Measurements from ENCODE around the gene GNMT.
"Not testable (repeated sequence)": the region's sequence is repeated elsewhere in the genome, so short reads cannot be mapped to it uniquely, and the experiment has no call there.

GNMT gene

GRCh38 chr6:42952389-42952788 is 8.2 kb upstream of the GNMT start:
- Histone ChIP-seq H3K9me3 (ENCODE audit: insufficient read depth, low read length) (no peaks in the 10 kb centered on the region), H2AFZ (ENCODE audit: low read depth, low read length, severe bottlenecking) (no peak overlapping the region), H3K36me3 (ENCODE audit: low read length) (no peaks in the 10 kb centered on the region), H3K9me2 (replicated peaks; ENCODE audit: insufficient read depth, low read length) (no peaks in the 10 kb centered on the region), H3K27me3 (ENCODE audit: low read length) (no peaks in the 10 kb centered on the region), H3K79me2 (ENCODE audit: insufficient read depth, low read length) (no peaks in the 10 kb centered on the region), H3K27ac (ENCODE audit: low read depth, low read length) (no peak overlapping the region), H3F3A (ENCODE audit: insufficient read depth) (no peaks in the 10 kb centered on the region; the same call in 1 of the 2 replicates), H4K20me1 (ENCODE audit: low read depth, low read length) (no peaks in the 10 kb centered on the region), H3K4me3 (ENCODE audit: insufficient read depth, low read length, poor library complexity, severe bottlenecking) (no peak overlapping the region), H3K4me2 (ENCODE audit: low read depth, low read length, poor library complexity, severe bottlenecking) (no peak overlapping the region), H3K9ac (ENCODE audit: low read length) (no peak overlapping the region)
- TF ChIP-seq, protein P1, sequence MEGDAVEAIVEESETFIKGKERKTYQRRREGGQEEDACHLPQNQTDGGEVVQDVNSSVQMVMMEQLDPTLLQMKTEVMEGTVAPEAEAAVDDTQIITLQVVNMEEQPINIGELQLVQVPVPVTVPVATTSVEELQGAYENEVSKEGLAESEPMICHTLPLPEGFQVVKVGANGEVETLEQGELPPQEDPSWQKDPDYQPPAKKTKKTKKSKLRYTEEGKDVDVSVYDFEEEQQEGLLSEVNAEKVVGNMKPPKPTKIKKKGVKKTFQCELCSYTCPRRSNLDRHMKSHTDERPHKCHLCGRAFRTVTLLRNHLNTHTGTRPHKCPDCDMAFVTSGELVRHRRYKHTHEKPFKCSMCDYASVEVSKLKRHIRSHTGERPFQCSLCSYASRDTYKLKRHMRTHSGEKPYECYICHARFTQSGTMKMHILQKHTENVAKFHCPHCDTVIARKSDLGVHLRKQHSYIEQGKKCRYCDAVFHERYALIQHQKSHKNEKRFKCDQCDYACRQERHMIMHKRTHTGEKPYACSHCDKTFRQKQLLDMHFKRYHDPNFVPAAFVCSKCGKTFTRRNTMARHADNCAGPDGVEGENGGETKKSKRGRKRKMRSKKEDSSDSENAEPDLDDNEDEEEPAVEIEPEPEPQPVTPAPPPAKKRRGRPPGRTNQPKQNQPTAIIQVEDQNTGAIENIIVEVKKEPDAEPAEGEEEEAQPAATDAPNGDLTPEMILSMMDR (IDR thresholded peaks at IDR 0.05; ENCODE audit: insufficient read depth, low read length, poor library complexity, severe bottlenecking): no peak
- no peak for TF ChIP-seq EZH2phosphoT487 (conservative IDR thresholded peaks at IDR 0.05; ENCODE audit: low read length)

DNA sequence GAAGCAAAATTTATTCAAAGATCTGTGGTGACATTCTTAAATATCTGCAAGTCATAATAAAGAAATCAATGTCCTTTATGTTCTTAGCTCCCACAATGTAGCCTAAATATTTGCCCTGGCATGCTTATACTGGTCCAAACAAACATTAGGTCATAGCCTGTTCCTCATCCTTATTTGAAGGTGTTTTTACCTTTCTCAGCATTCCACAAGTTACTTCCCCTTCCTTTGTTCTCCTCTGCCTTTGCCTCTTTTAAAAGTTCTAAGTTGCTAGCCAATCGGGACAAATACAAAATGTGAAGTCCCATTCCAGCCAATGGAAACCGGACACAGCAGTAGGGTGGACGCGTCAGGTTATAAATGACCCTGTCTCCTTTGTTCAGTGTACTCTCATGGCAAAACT is 6.1 kb upstream of the GNMT start:
- not testable (repeated sequence) for H3K4me3 ChIP-seq (ENCODE audit: insufficient read depth, low read length, poor library complexity, severe bottlenecking); H3K4me2 ChIP-seq (ENCODE audit: low read depth, low read length, poor library complexity, severe bottlenecking); H3K27me3 ChIP-seq (ENCODE audit: low read length); H3K9me3 ChIP-seq (ENCODE audit: insufficient read depth, low read length); H3K27ac ChIP-seq (ENCODE audit: low read depth, low read length); H3K79me2 ChIP-seq (ENCODE audit: insufficient read depth, low read length); H4K20me1 ChIP-seq (ENCODE audit: low read depth, low read length); H3F3A ChIP-seq (ENCODE audit: insufficient read depth); H3K9me2 ChIP-seq (replicated peaks; ENCODE audit: insufficient read depth, low read length); H2AFZ ChIP-seq (ENCODE audit: low read depth, low read length, severe bottlenecking); H3K36me3 ChIP-seq (ENCODE audit: low read length); H3K9ac ChIP-seq (ENCODE audit: low read length)

DNA sequence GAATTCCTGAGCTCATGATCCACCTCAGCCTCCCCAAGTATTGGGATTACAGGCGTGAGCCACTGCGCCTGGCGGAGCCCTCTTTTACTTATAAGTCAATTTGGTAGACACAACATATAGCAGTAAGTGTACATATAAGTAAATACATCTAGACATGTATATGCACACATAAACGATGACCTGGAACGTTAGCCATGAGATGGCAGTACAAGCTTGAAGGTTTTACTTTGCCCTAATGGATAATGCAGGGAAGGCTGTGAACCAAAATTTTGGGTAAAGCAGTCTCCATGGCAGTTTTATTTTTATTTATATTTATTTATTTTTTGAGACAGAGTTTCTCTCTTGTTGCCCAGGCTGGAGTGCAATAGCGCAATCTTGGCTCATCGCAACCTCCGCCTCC is 2.4 kb upstream of the GNMT start:
- TF ChIP-seq EZH2phosphoT487 (conservative IDR thresholded peaks at IDR 0.05; ENCODE audit: low read length): no peak
- TF ChIP-seq, protein P1 (IDR thresholded peaks at IDR 0.05; ENCODE audit: insufficient read depth, low read length, poor library complexity, severe bottlenecking): no peak
- Histone ChIP-seq H3K9me3 (ENCODE audit: insufficient read depth, low read length) (no peaks in the 10 kb centered on the region), H3K4me3 (ENCODE audit: insufficient read depth, low read length, poor library complexity, severe bottlenecking) (no peak overlapping the region), H3K4me2 (ENCODE audit: low read depth, low read length, poor library complexity, severe bottlenecking) (no peak overlapping the region), H3K9ac (ENCODE audit: low read length) (no peak overlapping the region), H3K9me2 (replicated peaks; ENCODE audit: insufficient read depth, low read length) (no peaks in the 10 kb centered on the region), H3K27me3 (ENCODE audit: low read length) (no peaks in the 10 kb centered on the region), H3K27ac (ENCODE audit: low read depth, low read length) (no peak overlapping the region), H3K79me2 (ENCODE audit: insufficient read depth, low read length) (no peaks in the 10 kb centered on the region), H3K36me3 (ENCODE audit: low read length) (no peaks in the 10 kb centered on the region), H4K20me1 (ENCODE audit: low read depth, low read length) (no peaks in the 10 kb centered on the region), H2AFZ (ENCODE audit: low read depth, low read length, severe bottlenecking) (no peak overlapping the region), H3F3A (ENCODE audit: insufficient read depth) (no peaks in the 10 kb centered on the region)

DNA sequence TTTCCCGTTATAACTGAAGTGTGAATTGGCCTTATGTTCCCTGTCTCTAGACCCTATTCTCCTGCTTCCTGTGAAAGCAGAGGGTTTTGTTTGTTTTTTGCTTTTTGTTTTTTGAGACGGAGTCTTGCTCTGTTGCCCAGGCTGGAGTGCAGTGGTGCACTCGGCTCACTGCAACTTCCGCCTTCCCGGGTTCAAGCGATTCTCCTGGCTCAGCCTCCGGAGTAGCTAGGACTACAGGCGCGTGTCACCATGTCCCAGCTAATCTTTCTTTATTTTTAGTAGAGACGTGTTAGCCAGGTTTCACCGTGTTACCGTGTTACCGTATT is 674 bp upstream of the GNMT start:
- Histone ChIP-seq H2AFZ (ENCODE audit: low read depth, low read length, severe bottlenecking) (peak overlapping the region; percentile 3), H3K27ac (ENCODE audit: low read depth, low read length) (no peak overlapping the region), H4K20me1 (ENCODE audit: low read depth, low read length) (no peaks in the 10 kb centered on the region), H3K27me3 (ENCODE audit: low read length) (no peaks in the 10 kb centered on the region), H3K9me2 (replicated peaks; ENCODE audit: insufficient read depth, low read length) (no peaks in the 10 kb centered on the region), H3K36me3 (ENCODE audit: low read length) (no peaks in the 10 kb centered on the region), H3K9ac (ENCODE audit: low read length) (peak overlapping the region; percentile 27; the same call in 1 of the 2 replicates), H3K9me3 (ENCODE audit: insufficient read depth, low read length) (no peaks in the 10 kb centered on the region), H3K4me3 (ENCODE audit: insufficient read depth, low read length, poor library complexity, severe bottlenecking) (peak overlapping the region; percentile 28), H3F3A (ENCODE audit: insufficient read depth) (no peaks in the 10 kb centered on the region), H3K79me2 (ENCODE audit: insufficient read depth, low read length) (no peaks in the 10 kb centered on the region), H3K4me2 (ENCODE audit: low read depth, low read length, poor library complexity, severe bottlenecking) (peak overlapping the region; percentile 52)
- TF ChIP-seq EZH2phosphoT487 (conservative IDR thresholded peaks at IDR 0.05; ENCODE audit: low read length): no peak
- TF ChIP-seq, protein P1 (IDR thresholded peaks at IDR 0.05; ENCODE audit: insufficient read depth, low read length, poor library complexity, severe bottlenecking): no peak
